Neutrophil (primary cell): ENCODE measurements around the gene FANCG.

Experiments
- H3K27ac ChIP-seq: fragments of 200-600 bp; sonication (generic); 2 replicates; pipeline ENCODE4 v1.5.1; 2016; ENCODE audit warnings: mild to moderate bottlenecking, moderate library complexity
- H3K27me3 ChIP-seq: fragments of 200-600 bp; sonication (generic); 2 replicates; pipeline ENCODE4 v1.6.0; 2016; ENCODE audit warnings: mild to moderate bottlenecking
- H3K36me3 ChIP-seq: fragments of 200-600 bp; sonication (generic); 2 replicates; pipeline ENCODE4 v1.5.1; 2017
- H3K4me1 ChIP-seq, 2 experiments: fragments of 200-600 bp in 1 of 2; sonication (generic) in 1 of 2; 1 replicate in 1 of 2; 2 replicates in 1 of 2; pipeline versions ENCODE4 v1.5.1 to v1.6.1; 2013 to 2016; ENCODE audit warnings: low read depth in 1 of 2, low read length in 1 of 2, mild to moderate bottlenecking in 1 of 2, moderate library complexity in 1 of 2; ENCODE audit not compliant: control insufficient read depth in 1 of 2, insufficient read depth in 1 of 2
- H3K4me3 ChIP-seq, 2 experiments: fragments of 200-600 bp in 1 of 2; sonication (generic) in 1 of 2; 1 replicate in 1 of 2; 2 replicates in 1 of 2; pipeline ENCODE4 v1.5.1; 2013 to 2016; ENCODE audit warnings: low read depth in 1 of 2, low read length in 1 of 2, mild to moderate bottlenecking in 1 of 2, moderate library complexity in 1 of 2
- H3K9me3 ChIP-seq: fragments of 200-600 bp; sonication (generic); 2 replicates; pipeline ENCODE4 v1.5.1; 2016
- TF ChIP-seq, protein P1 (sequence below): fragments of 200-600 bp; sonication (generic); IDR thresholded peaks from 2 replicates; pipeline ENCODE4 v1.5.1; 2016; ENCODE audit warnings: antibody characterized with exemption

The FANCG gene

DNA sequence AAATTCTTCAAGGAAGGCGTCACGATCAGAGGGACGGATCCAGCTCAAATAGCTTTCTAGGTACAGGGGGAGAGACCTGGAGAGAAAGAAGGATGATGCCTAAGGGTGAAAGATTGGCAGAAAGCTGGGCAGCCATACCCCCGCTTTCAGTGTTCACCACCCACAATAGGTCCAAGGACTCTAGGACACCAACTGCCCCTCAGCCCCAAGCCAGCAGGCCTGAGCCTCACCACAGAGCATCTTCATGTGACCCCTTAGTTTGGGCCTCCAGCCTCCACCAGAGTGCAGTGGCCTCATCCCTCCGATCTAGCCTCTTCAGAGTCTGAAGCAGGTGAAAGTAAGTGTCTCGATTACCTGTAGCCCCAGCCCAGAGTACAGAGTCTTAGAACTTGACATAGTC is 5.6 kb downstream of the FANCG start:
- Histone ChIP-seq H3K27me3 (no peaks in the 10 kb centered on the region), H3K4me1 (peaks cover 38 to 42% of the 10 kb centered on the region in 2 experiments), H3K4me3 (no peak overlapping the region), H3K9me3 (no peaks in the 10 kb centered on the region), H3K36me3 (peaks cover 5% of the 10 kb centered on the region), H3K27ac (no peak overlapping the region)
- TF ChIP-seq, protein P1, sequence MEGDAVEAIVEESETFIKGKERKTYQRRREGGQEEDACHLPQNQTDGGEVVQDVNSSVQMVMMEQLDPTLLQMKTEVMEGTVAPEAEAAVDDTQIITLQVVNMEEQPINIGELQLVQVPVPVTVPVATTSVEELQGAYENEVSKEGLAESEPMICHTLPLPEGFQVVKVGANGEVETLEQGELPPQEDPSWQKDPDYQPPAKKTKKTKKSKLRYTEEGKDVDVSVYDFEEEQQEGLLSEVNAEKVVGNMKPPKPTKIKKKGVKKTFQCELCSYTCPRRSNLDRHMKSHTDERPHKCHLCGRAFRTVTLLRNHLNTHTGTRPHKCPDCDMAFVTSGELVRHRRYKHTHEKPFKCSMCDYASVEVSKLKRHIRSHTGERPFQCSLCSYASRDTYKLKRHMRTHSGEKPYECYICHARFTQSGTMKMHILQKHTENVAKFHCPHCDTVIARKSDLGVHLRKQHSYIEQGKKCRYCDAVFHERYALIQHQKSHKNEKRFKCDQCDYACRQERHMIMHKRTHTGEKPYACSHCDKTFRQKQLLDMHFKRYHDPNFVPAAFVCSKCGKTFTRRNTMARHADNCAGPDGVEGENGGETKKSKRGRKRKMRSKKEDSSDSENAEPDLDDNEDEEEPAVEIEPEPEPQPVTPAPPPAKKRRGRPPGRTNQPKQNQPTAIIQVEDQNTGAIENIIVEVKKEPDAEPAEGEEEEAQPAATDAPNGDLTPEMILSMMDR, result no peak

DNA sequence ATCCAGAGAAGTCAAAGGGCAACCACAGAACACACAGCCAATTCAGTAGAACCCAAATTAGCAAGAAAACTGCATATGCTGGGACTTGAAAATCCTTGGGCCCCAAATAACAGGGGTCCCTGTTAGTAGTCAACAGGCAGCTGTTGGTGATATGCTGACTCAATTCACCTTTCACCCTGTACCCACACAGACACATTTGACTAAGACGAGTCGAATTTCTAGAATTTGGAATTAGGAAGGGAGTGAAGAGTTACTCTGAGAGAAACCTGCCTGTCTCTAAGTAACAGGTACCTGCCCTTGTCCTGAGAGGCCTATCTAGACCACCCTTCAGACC is 6.5 kb downstream of the FANCG start:
- Histone ChIP-seq H3K4me1 (peaks cover 30 to 33% of the 10 kb centered on the region in 2 experiments), H3K9me3 (no peaks in the 10 kb centered on the region), H3K27me3 (no peaks in the 10 kb centered on the region), H3K36me3 (peaks cover 7% of the 10 kb centered on the region), H3K27ac (peak overlapping the region; percentile 98), H3K4me3 (peak overlapping the region; percentile 82 to 99)
- TF ChIP-seq, protein P1, result no peak

- peak within 1 kb of the TSS; percentile 98 for H3K27ac ChIP-seq
- H3K4me1 ChIP-seq, result peaks cover 29 to 30% of the 10 kb centered on the region in 2 experiments
- TF ChIP-seq, protein P1, result peak; percentile 6
- H3K27me3 ChIP-seq, result no peaks in the 10 kb centered on the region
- peaks cover 13% of the 10 kb centered on the region for H3K36me3 ChIP-seq
- H3K4me3 ChIP-seq, result peak within 1 kb of the TSS; percentile 82 to 99
- no peaks in the 10 kb centered on the region for H3K9me3 ChIP-seq
Observed at GRCh38 chr9:35072461-35073278, 7.1 kb downstream of the FANCG start, which contains the start of gene VCP. VCP (minus strand) TSS chr9:35072625; CDS start chr9:35072353, 272 bp downstream.

GRCh38 chr9:35071814-35072460 is 7.8 kb downstream of the FANCG start:
- Histone ChIP-seq H3K27ac (peak overlapping the region; percentile 98), H3K36me3 (peaks cover 20% of the 10 kb centered on the region), H3K4me3 (peak overlapping the region; percentile 82 to 99)

More at GRCh38 chr9:35071814-35072460, 7.8 kb downstream of the FANCG start:
- no peaks in the 10 kb centered on the region for H3K9me3 ChIP-seq
- H3K27me3 ChIP-seq, result no peaks in the 10 kb centered on the region
- TF ChIP-seq, protein P1, result peak; percentile 32
- H3K4me1 ChIP-seq, result peaks cover 25 to 30% of the 10 kb centered on the region in 2 experiments
